ENCODE measurements around the gene RBM4. TPM values are rescaled to one million over a fixed set of nuclear protein-coding genes. Genes with fewer than 3 reads are reported as not detected.

RBM4 gene
- total and polyA plus RNA-seq, 9 of the 15 experiments (the other 6 are each of a cell fraction or from before 2014, with no cell fraction given) = 81.6 to 233 (median 122) TPM

DNA sequence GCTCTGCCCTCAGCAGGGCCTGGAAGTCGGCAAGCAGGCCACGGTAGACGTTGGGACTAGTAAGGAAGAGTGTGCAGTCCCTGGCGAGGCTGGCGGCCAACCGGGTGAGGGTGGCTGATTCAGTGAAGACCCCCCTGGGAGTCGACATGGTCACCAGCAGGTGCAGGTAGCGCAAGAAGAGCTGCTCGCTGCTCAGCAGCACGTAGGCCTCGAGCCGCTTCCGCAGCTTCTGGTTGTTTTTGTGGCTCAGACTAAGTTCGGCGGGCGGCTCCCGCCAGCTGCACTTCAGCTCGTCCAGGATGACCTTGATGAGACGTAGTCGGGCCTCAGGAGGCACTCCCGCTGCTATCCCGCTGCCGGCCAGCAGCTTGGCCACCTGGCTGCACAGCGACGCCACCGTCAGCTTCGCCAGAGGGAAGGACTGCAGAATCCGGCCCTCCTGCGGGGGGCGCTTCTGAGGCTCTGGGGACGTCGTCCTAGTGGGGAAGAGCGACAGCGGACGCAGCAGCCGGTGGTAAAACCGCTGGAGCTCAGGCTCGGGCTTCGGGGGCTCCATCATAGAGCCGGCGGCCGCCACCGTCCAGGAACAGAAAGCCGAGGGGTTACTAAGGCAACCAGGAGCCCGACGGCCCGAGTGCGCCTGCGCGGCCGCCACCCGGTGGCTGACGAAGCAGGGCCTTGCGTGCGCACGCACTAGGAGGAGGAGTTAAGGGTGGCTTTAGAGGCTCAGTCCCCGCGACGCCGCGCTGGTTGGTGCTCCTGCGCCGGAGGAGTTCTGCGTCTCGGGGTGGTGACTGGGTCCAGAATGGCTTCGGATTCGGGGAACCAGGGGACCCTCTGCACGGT, 45.8 kb upstream of the RBM4 start, which contains the start of the genes CCDC87 and CCS (continued):
- TF ChIP-seq HSF4 (CRISPR knock-in tag; IDR thresholded peaks at IDR 0.05; ENCODE audit: borderline replicate concordance) = no peak
- TF ChIP-seq, protein P1, sequence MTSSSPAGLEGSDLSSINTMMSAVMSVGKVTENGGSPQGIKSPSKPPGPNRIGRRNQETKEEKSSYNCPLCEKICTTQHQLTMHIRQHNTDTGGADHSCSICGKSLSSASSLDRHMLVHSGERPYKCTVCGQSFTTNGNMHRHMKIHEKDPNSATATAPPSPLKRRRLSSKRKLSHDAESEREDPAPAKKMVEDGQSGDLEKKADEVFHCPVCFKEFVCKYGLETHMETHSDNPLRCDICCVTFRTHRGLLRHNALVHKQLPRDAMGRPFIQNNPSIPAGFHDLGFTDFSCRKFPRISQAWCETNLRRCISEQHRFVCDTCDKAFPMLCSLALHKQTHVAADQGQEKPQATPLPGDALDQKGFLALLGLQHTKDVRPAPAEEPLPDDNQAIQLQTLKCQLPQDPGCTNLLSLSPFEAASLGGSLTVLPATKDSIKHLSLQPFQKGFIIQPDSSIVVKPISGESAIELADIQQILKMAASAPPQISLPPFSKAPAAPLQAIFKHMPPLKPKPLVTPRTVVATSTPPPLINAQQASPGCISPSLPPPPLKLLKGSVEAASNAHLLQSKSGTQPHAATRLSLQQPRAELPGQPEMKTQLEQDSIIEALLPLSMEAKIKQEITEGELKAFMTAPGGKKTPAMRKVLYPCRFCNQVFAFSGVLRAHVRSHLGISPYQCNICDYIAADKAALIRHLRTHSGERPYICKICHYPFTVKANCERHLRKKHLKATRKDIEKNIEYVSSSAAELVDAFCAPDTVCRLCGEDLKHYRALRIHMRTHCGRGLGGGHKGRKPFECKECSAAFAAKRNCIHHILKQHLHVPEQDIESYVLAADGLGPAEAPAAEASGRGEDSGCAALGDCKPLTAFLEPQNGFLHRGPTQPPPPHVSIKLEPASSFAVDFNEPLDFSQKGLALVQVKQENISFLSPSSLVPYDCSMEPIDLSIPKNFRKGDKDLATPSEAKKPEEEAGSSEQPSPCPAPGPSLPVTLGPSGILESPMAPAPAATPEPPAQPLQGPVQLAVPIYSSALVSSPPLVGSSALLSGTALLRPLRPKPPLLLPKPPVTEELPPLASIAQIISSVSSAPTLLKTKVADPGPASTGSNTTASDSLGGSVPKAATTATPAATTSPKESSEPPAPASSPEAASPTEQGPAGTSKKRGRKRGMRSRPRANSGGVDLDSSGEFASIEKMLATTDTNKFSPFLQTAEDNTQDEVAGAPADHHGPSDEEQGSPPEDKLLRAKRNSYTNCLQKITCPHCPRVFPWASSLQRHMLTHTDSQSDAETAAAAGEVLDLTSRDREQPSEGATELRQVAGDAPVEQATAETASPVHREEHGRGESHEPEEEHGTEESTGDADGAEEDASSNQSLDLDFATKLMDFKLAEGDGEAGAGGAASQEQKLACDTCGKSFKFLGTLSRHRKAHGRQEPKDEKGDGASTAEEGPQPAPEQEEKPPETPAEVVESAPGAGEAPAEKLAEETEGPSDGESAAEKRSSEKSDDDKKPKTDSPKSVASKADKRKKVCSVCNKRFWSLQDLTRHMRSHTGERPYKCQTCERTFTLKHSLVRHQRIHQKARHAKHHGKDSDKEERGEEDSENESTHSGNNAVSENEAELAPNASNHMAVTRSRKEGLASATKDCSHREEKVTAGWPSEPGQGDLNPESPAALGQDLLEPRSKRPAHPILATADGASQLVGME (CRISPR knock-in tag; IDR thresholded peaks at IDR 0.05) = peak; percentile 50; the same call in 1 of the 2 replicates
- TF ChIP-seq ZSCAN32 (CRISPR knock-in tag; IDR thresholded peaks at IDR 0.05) = no peak
- TF ChIP-seq RAD21 (CRISPR knock-in tag; conservative IDR thresholded peaks at IDR 0.05 in 1 of 2, IDR thresholded peaks at IDR 0.05 in 1 of 2) = peak; percentile 51 to 56; a peak in 3 of 4 replicates
- TF ChIP-seq, protein P2, sequence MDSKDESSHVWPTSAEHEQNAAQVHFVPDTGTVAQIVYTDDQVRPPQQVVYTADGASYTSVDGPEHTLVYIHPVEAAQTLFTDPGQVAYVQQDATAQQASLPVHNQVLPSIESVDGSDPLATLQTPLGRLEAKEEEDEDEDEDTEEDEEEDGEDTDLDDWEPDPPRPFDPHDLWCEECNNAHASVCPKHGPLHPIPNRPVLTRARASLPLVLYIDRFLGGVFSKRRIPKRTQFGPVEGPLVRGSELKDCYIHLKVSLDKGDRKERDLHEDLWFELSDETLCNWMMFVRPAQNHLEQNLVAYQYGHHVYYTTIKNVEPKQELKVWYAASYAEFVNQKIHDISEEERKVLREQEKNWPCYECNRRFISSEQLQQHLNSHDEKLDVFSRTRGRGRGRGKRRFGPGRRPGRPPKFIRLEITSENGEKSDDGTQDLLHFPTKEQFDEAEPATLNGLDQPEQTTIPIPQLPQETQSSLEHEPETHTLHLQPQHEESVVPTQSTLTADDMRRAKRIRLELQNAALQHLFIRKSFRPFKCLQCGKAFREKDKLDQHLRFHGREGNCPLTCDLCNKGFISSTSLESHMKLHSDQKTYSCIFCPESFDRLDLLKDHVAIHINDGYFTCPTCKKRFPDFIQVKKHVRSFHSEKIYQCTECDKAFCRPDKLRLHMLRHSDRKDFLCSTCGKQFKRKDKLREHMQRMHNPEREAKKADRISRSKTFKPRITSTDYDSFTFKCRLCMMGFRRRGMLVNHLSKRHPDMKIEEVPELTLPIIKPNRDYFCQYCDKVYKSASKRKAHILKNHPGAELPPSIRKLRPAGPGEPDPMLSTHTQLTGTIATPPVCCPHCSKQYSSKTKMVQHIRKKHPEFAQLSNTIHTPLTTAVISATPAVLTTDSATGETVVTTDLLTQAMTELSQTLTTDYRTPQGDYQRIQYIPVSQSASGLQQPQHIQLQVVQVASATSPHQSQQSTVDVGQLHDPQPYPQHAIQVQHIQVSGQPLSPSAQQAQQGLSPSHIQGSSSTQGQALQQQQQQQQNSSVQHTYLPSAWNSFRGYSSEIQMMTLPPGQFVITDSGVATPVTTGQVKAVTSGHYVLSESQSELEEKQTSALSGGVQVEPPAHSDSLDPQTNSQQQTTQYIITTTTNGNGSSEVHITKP (IDR thresholded peaks at IDR 0.05; ENCODE audit: partially characterized antibody) = peak; percentile 58
- TF ChIP-seq FOXP1 (CRISPR knock-in tag; IDR thresholded peaks at IDR 0.05) = 0 out of 2 replicates have a peak, but pooled peaks have one; percentile 47
- TF ChIP-seq CTBP1 (IDR thresholded peaks at IDR 0.05; ENCODE audit: borderline replicate concordance) = peak; percentile 90
- TF ChIP-seq SMAD4 (CRISPR knock-in tag; conservative IDR thresholded peaks at IDR 0.05) = peak; percentile 49
- TF ChIP-seq RFX1 (IDR thresholded peaks at IDR 0.05) = peak; percentile 96
- peak; percentile 96 for TF ChIP-seq POLR2B (IDR thresholded peaks at IDR 0.05; ENCODE audit: low read depth, partially characterized antibody)
- peak; percentile 96; the same call in 1 of the 2 replicates for TF ChIP-seq PHF8 (IDR thresholded peaks at IDR 0.05; ENCODE audit: borderline replicate concordance, low read length)
- no peak for TF ChIP-seq NELFE (IDR thresholded peaks at IDR 0.05; ENCODE audit: insufficient read depth, insufficient read length)
- TF ChIP-seq, protein P3, sequence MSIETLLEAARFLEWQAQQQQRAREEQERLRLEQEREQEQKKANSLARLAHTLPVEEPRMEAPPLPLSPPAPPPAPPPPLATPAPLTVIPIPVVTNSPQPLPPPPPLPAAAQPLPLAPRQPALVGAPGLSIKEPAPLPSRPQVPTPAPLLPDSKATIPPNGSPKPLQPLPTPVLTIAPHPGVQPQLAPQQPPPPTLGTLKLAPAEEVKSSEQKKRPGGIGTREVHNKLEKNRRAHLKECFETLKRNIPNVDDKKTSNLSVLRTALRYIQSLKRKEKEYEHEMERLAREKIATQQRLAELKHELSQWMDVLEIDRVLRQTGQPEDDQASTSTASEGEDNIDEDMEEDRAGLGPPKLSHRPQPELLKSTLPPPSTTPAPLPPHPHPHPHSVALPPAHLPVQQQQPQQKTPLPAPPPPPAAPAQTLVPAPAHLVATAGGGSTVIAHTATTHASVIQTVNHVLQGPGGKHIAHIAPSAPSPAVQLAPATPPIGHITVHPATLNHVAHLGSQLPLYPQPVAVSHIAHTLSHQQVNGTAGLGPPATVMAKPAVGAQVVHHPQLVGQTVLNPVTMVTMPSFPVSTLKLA (conservative IDR thresholded peaks at IDR 0.05) = peak in 1 of 2 experiments; percentile 82; a peak in 3 of 4 replicates
- TF ChIP-seq SUPT5H (IDR thresholded peaks at IDR 0.05) = peak; percentile 96
- no peak; the same call in 1 of the 2 replicates for TF ChIP-seq ETV1 (tag; conservative IDR thresholded peaks at IDR 0.05; ENCODE audit: low read depth)
- peak; percentile 58; the same call in 1 of the 2 replicates for TF ChIP-seq BMI1 (IDR thresholded peaks at IDR 0.05; ENCODE audit: low read length)
